ENCODE results near the gene BCL2L2.

BCL2L2 gene

GRCh38 chr14:23344481-23344880 is 37.8 kb downstream of the BCL2L2 start:
- no peak for DNase-seq (ENCODE audit: low read depth)
- no peak for TF ChIP-seq CTCF (IDR thresholded peaks at IDR 0.05; ENCODE audit: control insufficient read depth, insufficient read depth, low read depth, low read length, missing control alignments)
- H3K4me3 ChIP-seq (ENCODE audit: control insufficient read depth, low read depth, low read length), result no peak overlapping the region

- no peak for TF ChIP-seq CTCF (IDR thresholded peaks at IDR 0.05; ENCODE audit: control insufficient read depth, insufficient read depth, low read depth, low read length, missing control alignments)
- DNase-seq (ENCODE audit: low read depth), result no peak
- no peak overlapping the region for H3K4me3 ChIP-seq (ENCODE audit: control insufficient read depth, low read depth, low read length)
Measured at GRCh38 chr14:23345987-23346692, 39.5 kb downstream of the BCL2L2 start.

GRCh38 chr14:23346693-23347405 is 40.2 kb downstream of the BCL2L2 start:
- no peak for DNase-seq (ENCODE audit: low read depth)
- TF ChIP-seq CTCF (IDR thresholded peaks at IDR 0.05; ENCODE audit: control insufficient read depth, insufficient read depth, low read depth, low read length, missing control alignments), result no peak
- H3K4me3 ChIP-seq (ENCODE audit: control insufficient read depth, low read depth, low read length), result no peak overlapping the region

GRCh38 chr14:23347406-23348296 is 41.0 kb downstream of the BCL2L2 start:
- DNase-seq (ENCODE audit: low read depth), result no peak
- TF ChIP-seq CTCF (IDR thresholded peaks at IDR 0.05; ENCODE audit: control insufficient read depth, insufficient read depth, low read depth, low read length, missing control alignments), result no peak
- H3K4me3 ChIP-seq (ENCODE audit: control insufficient read depth, low read depth, low read length), result no peak overlapping the region

GRCh38 chr14:23348297-23348655 is 41.6 kb downstream of the BCL2L2 start:
- H3K4me3 ChIP-seq (ENCODE audit: control insufficient read depth, low read depth, low read length), result no peak overlapping the region
- DNase-seq (ENCODE audit: low read depth), result no peak
- no peak for TF ChIP-seq CTCF (IDR thresholded peaks at IDR 0.05; ENCODE audit: control insufficient read depth, insufficient read depth, low read depth, low read length, missing control alignments)

- no peak overlapping the region for H3K4me3 ChIP-seq (ENCODE audit: control insufficient read depth, low read depth, low read length)
- TF ChIP-seq CTCF (IDR thresholded peaks at IDR 0.05; ENCODE audit: control insufficient read depth, insufficient read depth, low read depth, low read length, missing control alignments), result no peak
- no peak for DNase-seq (ENCODE audit: low read depth)
Measured at GRCh38 chr14:23349156-23349845, 42.7 kb downstream of the BCL2L2 start.
